H1 (cell line): ENCODE data around the gene ZNF48.

Experiments used
- CBX8 ChIP-seq: fragments of 300-800, 300-1000 bp; sonication (generic); IDR thresholded peaks from 2 replicates; pipeline ENCODE4 v1.7.1; 2016; ENCODE audit warnings: low read depth, low read length, borderline replicate concordance
- EZH2 ChIP-seq: fragments of 200-600 bp; sonication (generic); IDR thresholded peaks from 2 replicates; pipeline ENCODE4 v1.7.1; 2012; ENCODE audit warnings: low read depth, mild to moderate bottlenecking, moderate library complexity, low read length, inconsistent platforms; ENCODE audit not compliant: severe bottlenecking
- JUND ChIP-seq: IDR thresholded peaks from 2 replicates; pipeline ENCODE4 v1.6.1; 2011; ENCODE audit warnings: mild to moderate bottlenecking, improper control_type of control experiment, low read length
- KDM1A ChIP-seq: fragments of 200-600, 300-600 bp; sonication (generic); IDR thresholded peaks from 2 replicates; pipeline ENCODE4 v1.7.1; 2016; ENCODE audit warnings: mild to moderate bottlenecking, low read length, borderline replicate concordance
- NANOG ChIP-seq: IDR thresholded peaks from 2 replicates; pipeline ENCODE4 v1.6.1; 2011; ENCODE audit warnings: low read length, low read depth, mild to moderate bottlenecking, inconsistent platforms; ENCODE audit not compliant: insufficient read depth, poor library complexity, severe bottlenecking
- NRF1 ChIP-seq: IDR thresholded peaks from 2 replicates; pipeline ENCODE4 v1.6.1; 2011; ENCODE audit warnings: mild to moderate bottlenecking, low read depth, low read length, improper control_type of control experiment
- POLR2A ChIP-seq, 2 experiments: IDR thresholded peaks; 1 replicate in 1 of 2; 2 replicates in 1 of 2; pipeline ENCODE4 v1.6.1; 2011; ENCODE audit warnings: low read depth in 2 of 2, low read length in 2 of 2, mild to moderate bottlenecking in 2 of 2; ENCODE audit errors: control extremely low read depth in 1 of 2
- SAP30 ChIP-seq: fragments of 300-600 bp; sonication (generic); IDR thresholded peaks from 2 replicates; pipeline ENCODE4 v1.7.1; 2012; ENCODE audit warnings: low read length, moderate library complexity, mild to moderate bottlenecking, inconsistent platforms; ENCODE audit not compliant: insufficient read depth, insufficient replicate concordance
- TAF1 ChIP-seq: IDR thresholded peaks from 2 replicates; pipeline ENCODE4 v1.6.1; 2011; ENCODE audit warnings: mild to moderate bottlenecking, low read depth, low read length
- ZNF274 ChIP-seq: IDR thresholded peaks from 2 replicates; pipeline ENCODE4 v1.7.0; 2012; ENCODE audit warnings: low read length, borderline replicate concordance; ENCODE audit errors: extremely low read depth
- TF ChIP-seq, protein P1 (sequence below), 3 experiments: IDR thresholded peaks; 1 replicate in 2 of 3; 2 replicates in 1 of 3; pipeline versions ENCODE4 v1.5.1 to v1.6.1; 2011; ENCODE audit warnings: low read length in 3 of 3, mild to moderate bottlenecking in 3 of 3, inconsistent platforms in 2 of 3, low read depth in 1 of 3, moderate library complexity in 1 of 3; ENCODE audit not compliant: insufficient read depth in 1 of 3; ENCODE audit errors: control extremely low read depth in 1 of 3
- TF ChIP-seq, protein P2 (sequence below): IDR thresholded peaks from 2 replicates; pipeline ENCODE4 v1.6.1; 2012; ENCODE audit warnings: inconsistent platforms

DNA sequence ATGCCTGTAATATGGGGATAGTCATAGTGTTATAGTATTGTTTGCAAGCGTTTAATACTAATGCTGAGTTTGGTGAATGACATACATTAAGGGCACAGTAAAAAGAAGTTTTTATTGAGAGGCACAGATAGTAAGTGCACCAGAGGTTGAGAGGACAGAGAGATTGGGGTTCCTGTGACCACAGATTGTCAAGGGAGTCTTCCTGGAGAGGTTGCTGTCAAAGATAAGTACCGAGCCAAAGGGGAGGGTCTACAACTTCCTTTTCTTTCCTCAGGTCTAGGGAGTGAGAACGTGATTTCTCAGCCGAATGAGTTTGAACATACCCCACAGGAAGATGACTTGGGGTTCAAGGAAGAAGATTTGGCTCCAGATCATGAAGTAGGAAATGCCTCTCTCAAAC, 1.8 kb downstream of the ZNF48 start:
- no peak for TF ChIP-seq TAF1
- TF ChIP-seq, protein P1, sequence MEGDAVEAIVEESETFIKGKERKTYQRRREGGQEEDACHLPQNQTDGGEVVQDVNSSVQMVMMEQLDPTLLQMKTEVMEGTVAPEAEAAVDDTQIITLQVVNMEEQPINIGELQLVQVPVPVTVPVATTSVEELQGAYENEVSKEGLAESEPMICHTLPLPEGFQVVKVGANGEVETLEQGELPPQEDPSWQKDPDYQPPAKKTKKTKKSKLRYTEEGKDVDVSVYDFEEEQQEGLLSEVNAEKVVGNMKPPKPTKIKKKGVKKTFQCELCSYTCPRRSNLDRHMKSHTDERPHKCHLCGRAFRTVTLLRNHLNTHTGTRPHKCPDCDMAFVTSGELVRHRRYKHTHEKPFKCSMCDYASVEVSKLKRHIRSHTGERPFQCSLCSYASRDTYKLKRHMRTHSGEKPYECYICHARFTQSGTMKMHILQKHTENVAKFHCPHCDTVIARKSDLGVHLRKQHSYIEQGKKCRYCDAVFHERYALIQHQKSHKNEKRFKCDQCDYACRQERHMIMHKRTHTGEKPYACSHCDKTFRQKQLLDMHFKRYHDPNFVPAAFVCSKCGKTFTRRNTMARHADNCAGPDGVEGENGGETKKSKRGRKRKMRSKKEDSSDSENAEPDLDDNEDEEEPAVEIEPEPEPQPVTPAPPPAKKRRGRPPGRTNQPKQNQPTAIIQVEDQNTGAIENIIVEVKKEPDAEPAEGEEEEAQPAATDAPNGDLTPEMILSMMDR (IDR thresholded peaks at IDR 0.05; ENCODE audit: control extremely low read depth in 1 of 3, insufficient read depth in 1 of 3, low read depth in 1 of 3, low read length in 3 of 3) = no peak
- no peak for TF ChIP-seq ZNF274
- no peak for TF ChIP-seq EZH2
- no peak for TF ChIP-seq POLR2A (IDR thresholded peaks at IDR 0.05; ENCODE audit: control extremely low read depth in 1 of 2, low read depth in 2 of 2, low read length in 2 of 2)
- TF ChIP-seq SAP30 = no peak
- no peak for TF ChIP-seq JUND
- TF ChIP-seq, protein P2, sequence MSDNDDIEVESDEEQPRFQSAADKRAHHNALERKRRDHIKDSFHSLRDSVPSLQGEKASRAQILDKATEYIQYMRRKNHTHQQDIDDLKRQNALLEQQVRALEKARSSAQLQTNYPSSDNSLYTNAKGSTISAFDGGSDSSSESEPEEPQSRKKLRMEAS = no peak
- no peak for TF ChIP-seq KDM1A
- TF ChIP-seq CBX8 = no peak
- no peak for TF ChIP-seq NRF1
- TF ChIP-seq NANOG = no peak
